HG03025 (cell line): ENCODE measurements around the gene TMPO.
"Not testable (repeated sequence)": the region's sequence is repeated elsewhere in the genome, so short reads cannot be mapped to it uniquely, and the experiment has no call there.

Experiments used
- ATAC-seq: cut with Tn5 transposase; IDR thresholded peaks from one replicate; pipeline ENCODE4 v1.9.1; 2021; ENCODE audit warnings: mild to moderate bottlenecking, moderate library complexity; ENCODE audit not compliant: unreplicated experiment, low FRiP score

TMPO gene

GRCh38 chr12:98576795-98577194, 61.4 kb downstream of the TMPO start:
- ATAC-seq = not testable (repeated sequence)

- ATAC-seq = no peak
Measured at GRCh38 chr12:98578392-98578791, 63.0 kb downstream of the TMPO start.

- no peak for ATAC-seq
Measured at GRCh38 chr12:98578821-98579220, 63.4 kb downstream of the TMPO start.

GRCh38 chr12:98579347-98579746, 64.0 kb downstream of the TMPO start:
- no peak for ATAC-seq

GRCh38 chr12:98579835-98580234, 64.4 kb downstream of the TMPO start:
- no peak for ATAC-seq

GRCh38 chr12:98580695-98581094, 65.3 kb downstream of the TMPO start:
- no peak for ATAC-seq

- no peak for ATAC-seq
Measured at GRCh38 chr12:98581101-98581500, 65.7 kb downstream of the TMPO start.

- no peak for ATAC-seq
Measured at GRCh38 chr12:98582093-98582492, 66.7 kb downstream of the TMPO start.

- ATAC-seq = no peak
Measured at GRCh38 chr12:98587084-98587483, 71.7 kb downstream of the TMPO start.

GRCh38 chr12:98591209-98591608, 75.8 kb downstream of the TMPO start:
- ATAC-seq = no peak

- ATAC-seq = no peak
Measured at GRCh38 chr12:98592825-98593322, 77.5 kb downstream of the TMPO start.

GRCh38 chr12:98593351-98594049, 78.1 kb downstream of the TMPO start, which contains the start of gene SLC25A3:
TSS of gene SLC25A3 (plus strand) at chr12:98593686. CDS start at chr12:98593979, 293 bp downstream.
- ATAC-seq = peak; percentile 98

- ATAC-seq = no peak
Measured at GRCh38 chr12:98594050-98594835, 78.9 kb downstream of the TMPO start.

- no peak for ATAC-seq
Measured at GRCh38 chr12:98595243-98595988, 80.0 kb downstream of the TMPO start.

GRCh38 chr12:98597313-98597712, 81.9 kb downstream of the TMPO start:
- not testable (repeated sequence) for ATAC-seq
